ENCODE data around the gene BCAP31. TPM values are rescaled to one million over a fixed set of nuclear protein-coding genes. Genes with fewer than 3 reads are reported as not detected.

Gene BCAP31
- total RNA-seq, 1 experiment from 2014 or later, result 289 TPM

- Histone ChIP-seq H3K4me3 (ENCODE audit: low read length) (no peak overlapping the region), H3K79me2 (ENCODE audit: low read length) (peaks cover 4% of the 10 kb centered on the region; the same call in 1 of the 2 replicates), H3K4me2 (ENCODE audit: low read length) (no peak overlapping the region), H2AFZ (ENCODE audit: low read length) (no peak overlapping the region), H4K20me1 (ENCODE audit: low read length) (no peaks in the 10 kb centered on the region), H3K9me2 (replicated peaks; ENCODE audit: low read length) (no peaks in the 10 kb centered on the region), H3K27ac (ENCODE audit: low read length) (no peak overlapping the region), H3K27me3 (ENCODE audit: low read length) (no peaks in the 10 kb centered on the region), H3F3A (ENCODE audit: low read length, unreplicated experiment) (no peaks in the 10 kb centered on the region), H3K9me3 (ENCODE audit: low read length) (no peaks in the 10 kb centered on the region), H3K4me1 (ENCODE audit: insufficient read depth, low read length) (no peaks in the 10 kb centered on the region), H3K36me3 (ENCODE audit: low read depth, low read length) (peaks cover 6% of the 10 kb centered on the region; the same call in 1 of the 2 replicates), H3K9ac (ENCODE audit: low read length) (no peak overlapping the region)
- ATAC-seq, result no peak
- BruUV-seq (replicated peaks), result no TSS peak
- no peak for DNase-seq
- ChIA-PET CTCF (no interaction called here), POLR2A (ENCODE audit: unreplicated experiment) (no interaction called here)
- TF ChIP-seq CTCF (conservative IDR thresholded peaks at IDR 0.05; ENCODE audit: low read depth, low read length) (no peak), EZH2phosphoT487 (IDR thresholded peaks at IDR 0.05; ENCODE audit: borderline replicate concordance, low read length) (no peak), EZH2 (IDR thresholded peaks at IDR 0.05; ENCODE audit: low read length, unreplicated experiment) (no peak)
- intact Hi-C loops (cut with micrococcal nuclease), result no loop called here
These were observed 13.9 kb upstream of the BCAP31 start for GRCh38 chrX:153738056-153738605.

- H2AFZ ChIP-seq (ENCODE audit: low read length), result no peak overlapping the region
These were observed 12.8 kb upstream of the BCAP31 start for GRCh38 chrX:153736871-153737441.

More at GRCh38 chrX:153736871-153737441, 12.8 kb upstream of the BCAP31 start:
- Histone ChIP-seq H3K4me1 (ENCODE audit: insufficient read depth, low read length) (peaks cover 9% of the 10 kb centered on the region), H3K4me2 (ENCODE audit: low read length) (no peak overlapping the region), H3K9me2 (replicated peaks; ENCODE audit: low read length) (no peaks in the 10 kb centered on the region), H3K9ac (ENCODE audit: low read length) (no peak overlapping the region), H3K79me2 (ENCODE audit: low read length) (peaks cover 6% of the 10 kb centered on the region; the same call in 1 of the 2 replicates), H3K9me3 (ENCODE audit: low read length) (no peaks in the 10 kb centered on the region), H3K36me3 (ENCODE audit: low read depth, low read length) (peaks cover 6% of the 10 kb centered on the region; the same call in 1 of the 2 replicates), H4K20me1 (ENCODE audit: low read length) (no peaks in the 10 kb centered on the region), H3F3A (ENCODE audit: low read length, unreplicated experiment) (peaks cover 2% of the 10 kb centered on the region), H3K27ac (ENCODE audit: low read length) (no peak overlapping the region), H3K27me3 (ENCODE audit: low read length) (no peaks in the 10 kb centered on the region), H3K4me3 (ENCODE audit: low read length) (no peak overlapping the region)
- no peak for TF ChIP-seq EZH2phosphoT487 (IDR thresholded peaks at IDR 0.05; ENCODE audit: borderline replicate concordance, low read length)
- TF ChIP-seq CTCF (conservative IDR thresholded peaks at IDR 0.05; ENCODE audit: low read depth, low read length), result no peak
- no peak for TF ChIP-seq EZH2 (IDR thresholded peaks at IDR 0.05; ENCODE audit: low read length, unreplicated experiment)
- DNase-seq (no peak), ATAC-seq (no peak)
- intact Hi-C loops (cut with micrococcal nuclease), result no loop called here
- ChIA-PET POLR2A (ENCODE audit: unreplicated experiment) (no interaction called here), CTCF (no interaction called here)
- BruUV-seq (replicated peaks), result no TSS peak

Measured in PC-3 (cell line).